GM21737 (cell line): ENCODE measurements around the gene PCGF1.

ENCODE experiments used
- ATAC-seq: cut with Tn5 transposase; IDR thresholded peaks from one replicate; pipeline ENCODE4 v1.9.1; 2021; ENCODE audit warnings: mild to moderate bottlenecking, moderate library complexity; ENCODE audit not compliant: unreplicated experiment

The PCGF1 gene

DNA sequence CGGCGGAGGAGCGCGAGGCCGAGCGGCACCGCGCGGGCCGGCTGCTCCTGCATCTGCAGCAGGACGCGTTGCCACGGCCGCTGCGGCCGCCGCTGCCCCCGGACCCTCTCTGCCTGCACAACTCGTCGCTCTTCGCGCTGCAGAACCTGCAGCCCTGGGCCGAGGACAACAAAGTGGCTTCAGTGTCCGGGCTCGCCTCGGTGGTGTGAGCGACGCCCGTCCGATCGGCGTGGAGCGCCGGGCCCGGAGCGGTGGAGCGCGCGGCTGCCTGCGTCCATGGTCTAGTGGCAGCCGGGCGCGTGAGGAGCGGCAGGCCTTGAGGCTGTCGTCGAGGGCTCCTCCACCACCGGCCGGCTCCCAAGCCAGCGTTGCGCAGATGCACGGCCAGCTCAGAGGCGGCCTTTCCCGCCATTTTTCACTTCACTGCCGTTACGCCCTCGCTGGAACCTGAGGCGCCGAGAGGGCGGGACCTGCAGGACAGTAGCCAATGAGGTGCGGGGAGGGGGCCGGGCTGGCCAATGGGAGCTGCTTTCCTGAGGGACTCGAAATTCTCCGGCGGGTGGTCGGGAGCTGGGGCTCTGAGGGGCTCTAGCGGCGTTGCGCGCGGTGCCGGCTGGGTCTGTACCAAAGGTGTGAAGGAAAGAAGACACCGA lies 8.6 kb upstream of the PCGF1 start:
- ATAC-seq, result peak; percentile 54

DNA sequence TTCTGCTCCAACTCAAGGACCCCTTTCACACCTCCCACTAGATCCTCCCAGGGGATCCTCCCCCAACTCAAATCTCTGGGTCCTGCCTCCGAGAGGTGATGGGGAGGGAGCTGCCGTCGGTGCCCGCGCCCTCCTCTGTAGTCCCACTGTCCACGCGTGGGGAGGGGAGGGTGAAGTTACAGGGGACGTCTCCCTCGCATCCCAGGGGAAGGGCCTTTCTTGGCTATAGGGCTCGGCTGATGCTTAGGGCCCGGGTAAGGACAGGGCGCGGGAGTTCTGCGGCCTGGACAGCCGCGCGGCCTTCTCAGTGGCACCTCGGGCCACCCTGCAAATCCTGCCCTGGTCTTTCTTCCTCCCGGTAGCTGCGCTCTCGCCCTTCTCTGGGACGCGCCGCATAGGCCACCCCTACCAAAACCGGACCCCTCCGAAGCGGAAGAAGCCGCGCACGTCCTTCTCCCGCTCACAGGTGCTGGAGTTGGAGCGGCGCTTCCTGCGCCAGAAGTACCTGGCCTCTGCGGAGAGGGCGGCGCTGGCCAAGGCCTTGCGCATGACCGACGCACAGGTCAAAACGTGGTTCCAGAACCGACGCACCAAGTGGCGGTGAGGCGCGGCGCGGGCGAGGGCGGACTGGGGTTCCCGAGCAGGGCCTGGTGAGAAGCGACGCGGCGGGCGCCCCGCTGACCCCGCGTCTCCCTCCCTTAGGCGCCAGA lies 7.9 kb upstream of the PCGF1 start:
- ATAC-seq, result no peak

DNA sequence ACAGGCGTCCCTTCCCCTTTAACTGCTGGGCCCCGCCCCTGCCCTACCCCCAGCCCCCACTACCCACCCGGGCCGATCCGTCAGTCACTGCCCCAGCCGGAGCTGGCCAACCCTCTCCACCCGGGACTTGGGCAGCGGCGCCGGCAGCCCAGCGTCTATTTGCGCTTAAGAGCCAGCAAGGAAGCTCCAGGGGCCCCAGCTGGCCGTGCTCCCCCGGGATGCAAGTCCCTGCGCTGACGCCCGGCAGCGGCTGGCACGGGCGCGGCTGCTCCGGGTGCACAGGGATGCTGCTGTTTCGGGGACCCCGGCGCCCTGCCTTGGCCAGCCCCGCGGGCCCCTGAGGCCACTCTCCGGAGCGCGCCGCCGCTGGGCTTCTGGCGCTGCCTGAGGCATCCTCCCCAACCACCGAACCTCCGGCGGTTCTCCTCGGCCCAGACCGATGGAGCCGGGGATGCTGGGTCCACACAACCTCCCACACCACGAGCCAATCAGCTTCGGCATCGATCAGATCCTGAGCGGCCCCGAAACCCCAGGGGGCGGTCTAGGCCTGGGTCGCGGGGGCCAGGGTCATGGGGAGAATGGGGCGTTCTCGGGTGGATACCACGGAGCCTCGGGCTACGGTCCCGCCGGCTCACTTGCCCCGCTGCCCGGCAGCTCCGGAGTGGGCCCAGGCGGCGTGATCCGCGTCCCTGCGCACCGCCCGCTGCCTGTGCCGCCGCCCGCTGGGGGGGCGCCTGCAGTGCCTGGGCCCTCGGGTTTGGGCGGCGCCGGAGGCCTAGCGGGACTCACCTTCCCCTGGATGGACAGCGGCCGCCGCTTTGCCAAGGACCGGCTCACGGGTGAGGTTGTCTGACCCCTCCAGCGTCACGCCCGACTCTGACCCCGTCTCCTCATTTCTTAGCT lies 7.1 kb upstream of the PCGF1 start, which contains the start of gene TLX2:
TSS of gene TLX2 (plus strand) at position 83 of the 903 bp plus-strand sequence. CDS start at position 440, 357 bp downstream.
- ATAC-seq, result no peak

DNA sequence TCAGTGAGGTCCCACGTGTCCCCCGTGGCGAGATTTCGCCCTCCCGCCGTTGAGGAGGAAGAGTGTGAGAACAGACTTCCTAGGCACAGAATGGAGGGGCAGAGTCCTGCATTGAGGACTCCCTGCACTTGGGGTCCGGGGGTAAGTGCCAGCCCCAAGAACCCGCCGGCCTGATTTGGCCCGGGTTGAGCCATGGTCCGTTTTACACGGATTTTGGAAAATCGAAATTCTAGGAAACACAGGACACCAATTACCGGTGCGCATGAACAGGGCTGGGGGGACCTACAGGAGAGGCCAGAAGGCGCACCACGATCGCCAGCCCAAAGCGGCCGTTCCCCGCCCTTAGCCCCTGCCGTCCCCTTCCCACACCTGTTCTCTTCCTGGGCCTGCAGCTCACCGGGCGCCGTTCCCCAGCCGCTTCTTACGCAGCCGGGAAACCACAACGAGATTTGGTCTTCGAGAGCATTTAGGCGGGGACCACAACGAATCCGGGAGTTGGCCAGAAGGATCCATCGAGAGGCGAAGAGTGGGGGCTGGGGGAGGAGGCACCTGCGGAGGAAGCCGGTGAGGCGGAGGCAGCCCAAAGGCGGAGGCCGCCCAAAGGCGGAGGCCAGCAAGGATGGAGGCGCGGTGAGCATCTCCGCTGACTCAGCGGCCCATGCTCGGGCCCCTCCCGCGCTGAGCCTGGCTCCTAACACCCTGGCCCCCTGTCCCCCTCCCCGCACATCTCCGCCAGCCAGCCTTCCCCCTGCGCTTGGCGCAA lies 6.3 kb upstream of the PCGF1 start:
- ATAC-seq, result no peak

DNA sequence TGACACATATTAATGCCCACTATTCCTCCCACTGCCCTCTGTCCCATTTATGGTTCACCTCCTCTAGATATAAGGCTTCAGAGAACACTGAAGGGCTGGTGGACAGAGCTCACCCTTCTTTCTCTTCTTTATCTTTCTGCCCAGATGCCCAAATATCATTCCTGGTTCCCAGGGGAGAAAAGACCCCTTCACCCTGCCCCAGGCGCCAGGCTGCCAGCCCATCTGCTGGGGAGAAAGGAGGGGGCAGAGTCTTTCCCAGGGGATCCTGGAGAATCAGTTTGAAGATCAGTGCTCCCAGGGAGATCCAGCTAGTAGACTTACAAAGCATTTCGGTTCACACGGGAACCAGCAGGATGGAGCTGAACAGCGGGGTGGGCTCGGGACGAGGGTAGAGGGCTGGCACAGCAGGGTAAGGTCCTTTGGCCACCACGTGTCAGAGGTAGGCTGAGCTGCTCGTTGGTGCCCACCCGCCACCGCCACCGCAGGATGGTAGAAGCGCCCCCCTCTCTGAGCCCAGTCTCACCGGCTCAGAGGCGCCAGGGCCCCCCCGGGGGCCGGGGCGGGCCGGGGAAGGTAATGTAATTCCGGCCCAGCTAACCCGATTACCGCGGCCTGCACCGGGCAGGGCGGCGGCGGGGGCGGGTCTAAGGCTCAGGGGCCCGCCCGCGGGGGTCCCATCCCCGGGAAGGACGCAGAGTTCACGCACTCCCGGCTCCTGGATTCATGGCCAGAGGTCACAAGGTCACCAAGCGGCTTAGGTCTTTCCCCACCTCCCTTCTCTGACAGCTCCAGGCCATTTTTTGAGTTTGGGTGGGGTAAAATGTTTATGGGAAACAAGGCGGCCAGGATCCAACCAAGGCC lies 5.5 kb upstream of the PCGF1 start:
- no peak for ATAC-seq

DNA sequence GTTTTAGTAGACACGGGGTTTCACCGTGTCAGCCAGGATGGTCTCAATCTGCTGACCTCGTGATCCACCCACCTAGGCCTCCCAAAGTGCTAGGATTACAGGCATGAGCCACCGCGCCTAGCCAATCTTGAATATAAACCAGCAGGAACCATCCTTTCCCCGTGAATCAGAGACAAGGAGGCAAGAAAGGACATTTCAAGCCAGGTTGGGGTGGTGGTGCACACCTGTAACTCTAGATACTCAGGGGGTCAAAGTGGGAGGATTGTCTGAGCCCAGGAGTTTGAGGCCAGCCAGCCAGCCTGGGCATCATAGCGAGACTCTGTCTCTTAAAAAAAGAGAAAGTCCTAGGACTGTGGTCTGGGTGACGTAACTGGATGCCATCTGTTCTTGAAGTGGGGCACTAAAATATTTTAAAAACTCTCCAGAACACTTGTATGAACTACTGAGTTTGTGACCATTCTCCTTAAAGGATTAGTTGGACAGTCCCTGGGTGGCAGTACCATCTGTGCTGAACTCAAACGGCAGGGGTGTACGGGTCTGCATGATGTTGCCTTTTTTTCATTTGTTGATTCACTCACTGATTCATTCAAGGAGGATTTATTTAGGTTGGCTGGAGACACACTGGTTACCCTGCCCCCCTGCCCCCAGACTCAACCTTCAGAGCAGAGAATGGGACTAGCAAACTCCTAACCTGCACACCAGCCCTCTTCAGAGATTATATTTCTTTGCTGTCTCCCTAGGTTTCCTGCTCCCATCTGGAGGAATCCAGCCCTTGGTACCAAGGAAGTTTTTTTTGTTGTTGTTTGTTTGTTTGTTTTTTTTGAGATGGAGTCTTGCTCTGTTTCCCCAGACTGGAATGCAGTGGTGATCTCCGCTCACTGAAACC lies 3.9 kb upstream of the PCGF1 start:
- ATAC-seq, result no peak

GRCh38 chr2:74510272-74510671 lies 2.8 kb upstream of the PCGF1 start:
- ATAC-seq, result no peak

DNA sequence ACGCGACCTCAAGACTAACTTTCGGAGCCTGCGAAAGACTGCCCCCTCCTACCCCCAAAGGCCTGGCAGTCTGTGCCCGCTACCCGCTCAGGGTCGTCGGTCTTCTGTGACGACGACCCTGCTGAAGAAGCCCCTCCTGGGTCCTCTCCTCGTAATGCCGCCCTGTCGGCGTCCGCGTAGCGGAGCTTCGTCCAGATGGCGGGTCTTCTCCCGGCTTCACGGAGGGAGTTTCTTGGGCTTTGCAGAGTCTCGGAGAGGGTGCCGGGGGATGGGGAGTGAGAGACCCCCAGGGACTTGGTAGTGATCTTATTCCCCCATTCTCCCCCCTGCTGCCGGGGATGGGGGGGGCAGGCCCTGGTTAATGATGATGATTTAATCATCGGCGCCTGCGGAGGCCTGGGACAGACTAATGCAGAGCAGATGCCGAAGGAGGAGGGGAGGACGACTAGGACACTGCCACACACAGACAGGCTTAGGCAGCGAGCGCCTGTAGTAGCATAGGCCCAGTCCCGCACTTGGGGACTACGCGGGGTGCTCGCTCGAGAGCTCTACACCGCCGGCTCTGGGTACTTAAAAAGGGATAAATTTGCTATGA lies 528 bp upstream of the PCGF1 start:
- ATAC-seq, result peak; percentile 5

DNA sequence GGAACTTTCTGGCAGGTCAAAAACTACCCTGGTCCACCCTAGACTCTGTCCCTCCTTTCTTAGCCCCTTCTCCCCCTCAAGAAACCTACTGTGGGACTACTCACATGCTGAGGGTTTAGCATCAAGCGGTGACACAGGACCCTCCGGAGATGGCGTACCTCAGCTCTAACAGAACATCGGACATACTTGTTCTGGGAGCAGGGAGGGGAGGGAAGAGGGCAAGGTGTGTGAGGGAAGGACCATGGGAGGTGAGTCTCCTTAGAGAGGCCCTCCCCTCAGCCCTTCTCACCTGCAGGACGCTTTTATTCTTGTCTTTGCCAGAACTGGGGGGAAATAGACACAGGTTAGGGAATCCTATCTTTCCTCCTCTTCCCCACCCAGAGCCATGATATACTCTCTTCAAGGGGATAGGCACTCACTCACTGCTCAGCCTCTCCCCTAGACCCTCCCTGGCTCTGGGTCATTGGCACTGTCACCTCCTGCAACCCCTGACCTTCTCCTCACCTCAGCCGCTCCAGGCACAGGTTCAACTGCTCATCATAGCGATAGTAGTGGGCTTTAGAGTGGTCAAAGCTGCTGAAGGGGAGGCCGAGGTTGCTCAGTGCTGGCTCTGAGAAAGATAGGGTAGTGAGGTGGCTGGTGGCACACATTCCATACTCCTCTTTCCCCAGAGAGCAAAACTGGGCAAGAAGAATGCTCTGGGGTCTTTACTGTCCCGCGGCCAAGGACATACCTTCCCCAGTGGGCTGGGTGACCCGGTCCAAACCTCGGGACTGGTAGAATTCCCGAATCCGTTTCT lies 1.8 kb downstream of the PCGF1 start:
- no peak for ATAC-seq

GRCh38 chr2:74504591-74504990 lies 2.9 kb downstream of the PCGF1 start:
- ATAC-seq, result no peak

DNA sequence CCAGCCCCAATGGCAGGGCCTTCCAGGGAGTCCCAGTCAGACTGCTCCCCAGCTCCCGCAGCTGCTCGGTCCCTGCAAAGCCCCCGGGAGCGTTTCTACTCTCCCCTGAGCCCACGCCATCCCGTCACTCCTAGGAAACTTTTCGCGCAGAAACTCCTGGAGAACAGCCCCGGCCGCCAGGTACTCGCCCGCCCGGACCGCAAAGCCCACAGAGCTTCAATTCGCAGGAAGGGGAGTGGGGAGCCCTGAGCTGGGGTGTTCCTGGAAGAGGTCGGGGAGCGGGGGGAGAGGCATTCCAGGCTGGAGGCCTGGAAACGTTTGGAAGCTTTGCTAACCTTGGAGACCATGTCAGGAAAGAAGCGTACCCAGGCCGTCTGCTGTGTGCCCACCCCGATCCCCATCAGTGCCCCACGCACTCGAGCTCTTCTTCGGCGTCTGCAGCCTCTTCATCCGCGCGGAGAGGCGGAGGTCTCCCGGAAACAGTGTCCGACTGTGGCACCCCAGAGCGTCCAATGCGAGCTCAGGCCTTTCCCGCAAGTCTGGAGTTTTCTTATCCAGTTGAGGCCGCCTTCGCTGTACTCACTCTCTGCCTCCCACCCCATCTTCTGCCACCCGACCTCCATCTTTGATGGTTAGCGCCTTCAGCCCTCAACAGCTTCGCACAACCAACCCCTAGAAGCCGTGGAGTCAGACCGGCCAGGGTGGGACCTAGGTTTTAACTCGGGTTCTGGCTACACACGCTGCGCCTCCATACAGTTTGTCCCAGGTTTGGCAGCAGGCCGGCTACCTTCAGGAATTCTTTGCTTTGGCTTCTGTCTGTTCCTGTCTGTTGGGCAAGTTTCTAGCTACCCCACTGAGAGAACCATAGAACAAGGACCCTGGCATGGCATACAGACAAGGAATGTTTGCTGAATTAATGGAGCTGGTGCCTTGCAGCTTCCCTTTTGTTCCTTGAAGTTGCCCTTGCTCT lies 3.7 kb downstream of the PCGF1 start:
- ATAC-seq, result no peak

- peak; percentile 39 for ATAC-seq
These were observed 4.6 kb downstream of the PCGF1 start for GRCh38 chr2:74502720-74503505.

- ATAC-seq, result no peak
These were observed 5.3 kb downstream of the PCGF1 start for GRCh38 chr2:74502147-74502719.

GRCh38 chr2:74501335-74502071 lies 6.0 kb downstream of the PCGF1 start:
- no peak for ATAC-seq

GRCh38 chr2:74500578-74500946 lies 6.9 kb downstream of the PCGF1 start:
- no peak for ATAC-seq
